MM.1S (cell line): ENCODE results near the gene NR1I3.

Experiments
- EZH2 ChIP-seq: fragments of 300-600 bp; sonication (generic); optimal IDR thresholded peaks from 2 replicates; pipeline ENCODE3; 2017; ENCODE audit warnings: low read depth, mild to moderate bottlenecking, antibody characterized with exemption, low read length, mixed read lengths
- EZH2phosphoT487 ChIP-seq: fragments of 300-600 bp; sonication (generic); IDR thresholded peaks from 2 replicates; pipeline ENCODE4 v1.6.1; 2018; ENCODE audit warnings: antibody characterized with exemption, low read length
- TF ChIP-seq, protein P1 (sequence below): fragments of 300-600 bp; sonication (generic); IDR thresholded peaks from 2 replicates; pipeline ENCODE4 v1.5.1; 2016; ENCODE audit warnings: antibody characterized with exemption, low read length, mixed read lengths

DNA sequence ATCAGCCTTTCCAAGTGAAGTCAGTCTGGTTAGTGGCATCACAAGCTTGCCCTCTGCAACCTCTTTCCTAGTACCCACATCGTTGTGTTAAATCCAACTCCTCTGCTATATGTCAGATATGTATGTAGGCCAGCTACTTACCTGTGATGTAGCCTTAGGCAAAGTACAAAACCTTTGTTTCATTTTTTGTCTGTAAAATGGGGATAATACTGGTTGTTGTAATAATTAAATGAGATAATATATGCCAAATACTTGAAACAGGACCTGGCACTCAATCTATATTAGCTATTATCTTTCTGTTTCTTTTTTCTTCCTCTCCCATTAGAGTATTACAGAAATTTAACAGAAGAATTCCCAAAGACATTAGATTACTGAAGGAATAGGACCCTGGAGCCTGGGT, 21.8 kb upstream of the NR1I3 start:
- TF ChIP-seq, protein P1, sequence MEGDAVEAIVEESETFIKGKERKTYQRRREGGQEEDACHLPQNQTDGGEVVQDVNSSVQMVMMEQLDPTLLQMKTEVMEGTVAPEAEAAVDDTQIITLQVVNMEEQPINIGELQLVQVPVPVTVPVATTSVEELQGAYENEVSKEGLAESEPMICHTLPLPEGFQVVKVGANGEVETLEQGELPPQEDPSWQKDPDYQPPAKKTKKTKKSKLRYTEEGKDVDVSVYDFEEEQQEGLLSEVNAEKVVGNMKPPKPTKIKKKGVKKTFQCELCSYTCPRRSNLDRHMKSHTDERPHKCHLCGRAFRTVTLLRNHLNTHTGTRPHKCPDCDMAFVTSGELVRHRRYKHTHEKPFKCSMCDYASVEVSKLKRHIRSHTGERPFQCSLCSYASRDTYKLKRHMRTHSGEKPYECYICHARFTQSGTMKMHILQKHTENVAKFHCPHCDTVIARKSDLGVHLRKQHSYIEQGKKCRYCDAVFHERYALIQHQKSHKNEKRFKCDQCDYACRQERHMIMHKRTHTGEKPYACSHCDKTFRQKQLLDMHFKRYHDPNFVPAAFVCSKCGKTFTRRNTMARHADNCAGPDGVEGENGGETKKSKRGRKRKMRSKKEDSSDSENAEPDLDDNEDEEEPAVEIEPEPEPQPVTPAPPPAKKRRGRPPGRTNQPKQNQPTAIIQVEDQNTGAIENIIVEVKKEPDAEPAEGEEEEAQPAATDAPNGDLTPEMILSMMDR: no peak
- TF ChIP-seq EZH2 (no peak), EZH2phosphoT487 (no peak)
